Activated T-helper 17 cell treated with anti-CD3 and anti-CD28 coated beads, Interleukin-2, amount 50 U/mL, for 72 hours (primary cell): ENCODE data around the gene ALDH4A1. TPM values are rescaled to one million over a fixed set of nuclear protein-coding genes. Genes with fewer than 3 reads are reported as not detected.
"Not testable (repeated sequence)": the region's sequence is repeated elsewhere in the genome, so short reads cannot be mapped to it uniquely, and the experiment has no call there.

Source experiments
- ATAC-seq: fragments of 150-1000 bp; cut with Tn5 transposase; replicated peaks from 2 replicates; pipeline ENCODE4 v1.10.0; 2021; ENCODE audit warnings: mild to moderate bottlenecking, moderate library complexity
- H3K27ac Mint-ChIP-seq: one replicate; pipeline ENCODE4 v1.8.0; 2022; ENCODE audit warnings: mixed read lengths
- H3K27me3 Mint-ChIP-seq: one replicate; pipeline ENCODE4 v1.8.0; 2022; ENCODE audit warnings: mixed read lengths
- H3K36me3 Mint-ChIP-seq: one replicate; pipeline ENCODE4 v1.8.0; 2022; ENCODE audit warnings: low read depth, mild to moderate bottlenecking, mixed read lengths
- H3K4me1 Mint-ChIP-seq: one replicate; pipeline ENCODE4 v1.8.0; 2022; ENCODE audit warnings: mixed read lengths
- H3K4me3 Mint-ChIP-seq: one replicate; pipeline ENCODE4 v1.8.0; 2022; ENCODE audit warnings: mild to moderate bottlenecking, mixed read lengths
- H3K9me3 Mint-ChIP-seq: one replicate; pipeline ENCODE4 v1.8.0; 2022; ENCODE audit warnings: mixed read lengths
- total RNA-seq, 2 donors: library from RNA; stranded (reverse); gene quantifications; one replicate each; pipeline ENCODE4 v1.2.3, GENCODE V29; 2022

ALDH4A1 gene
- total RNA-seq, 2 donors from 2014 or later = 3.5 to 4.8 TPM

GRCh38 chr1:18874600-18874999 is 27.8 kb downstream of the ALDH4A1 start:
- Mint-ChIP-seq H3K4me3 (no peak overlapping the region), H3K27ac (no peak overlapping the region), H3K36me3 (no peaks in the 10 kb centered on the region), H3K27me3 (no peaks in the 10 kb centered on the region), H3K4me1 (no peaks in the 10 kb centered on the region), H3K9me3 (no peaks in the 10 kb centered on the region)
- ATAC-seq = no peak

GRCh38 chr1:18874036-18874435 is 28.3 kb downstream of the ALDH4A1 start:
- Mint-ChIP-seq H3K27ac (no peak overlapping the region), H3K4me3 (no peak overlapping the region)
- ATAC-seq = no peak

DNA sequence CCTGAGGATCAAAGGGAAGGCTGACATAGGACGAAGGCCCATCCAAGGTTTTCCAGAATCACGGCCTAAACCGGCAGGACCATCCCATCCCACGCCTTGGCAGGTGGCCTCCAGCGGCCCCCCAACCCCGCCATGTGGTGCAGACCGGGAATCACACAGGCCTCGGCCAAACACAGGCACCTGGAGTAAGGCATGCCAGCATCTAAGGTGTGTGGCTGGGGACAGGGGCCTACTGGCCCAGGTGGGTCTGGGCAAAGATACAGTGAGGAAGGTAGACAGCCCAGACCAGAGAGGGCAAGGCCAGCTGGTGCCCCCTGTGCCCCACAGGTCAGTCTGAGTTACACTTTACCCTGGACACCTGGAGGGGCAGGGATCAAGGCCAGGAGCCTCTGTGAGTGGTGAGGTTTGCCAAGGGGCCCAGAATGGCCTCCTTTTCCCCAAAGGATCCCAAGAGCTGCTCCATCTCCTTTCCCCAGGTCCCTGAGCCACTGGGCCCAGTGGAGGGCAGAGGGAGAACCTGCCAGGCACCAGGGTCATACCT is 30.2 kb downstream of the ALDH4A1 start:
- Mint-ChIP-seq H3K27me3 (peaks cover 3% of the 10 kb centered on the region), H3K9me3 (no peaks in the 10 kb centered on the region), H3K36me3 (no peaks in the 10 kb centered on the region), H3K27ac (no peak overlapping the region), H3K4me1 (no peaks in the 10 kb centered on the region), H3K4me3 (no peak overlapping the region)
- ATAC-seq = no peak

More at GRCh38 chr1:18874036-18874435, 28.3 kb downstream of the ALDH4A1 start:
- Mint-ChIP-seq H3K9me3 (no peaks in the 10 kb centered on the region), H3K36me3 (no peaks in the 10 kb centered on the region), H3K4me1 (no peaks in the 10 kb centered on the region), H3K27me3 (no peaks in the 10 kb centered on the region)

GRCh38 chr1:18871401-18872070 is 30.8 kb downstream of the ALDH4A1 start:
- Mint-ChIP-seq H3K27me3 (peaks cover 3% of the 10 kb centered on the region), H3K4me1 (no peaks in the 10 kb centered on the region), H3K27ac (no peak overlapping the region), H3K36me3 (no peaks in the 10 kb centered on the region), H3K9me3 (no peaks in the 10 kb centered on the region), H3K4me3 (no peak overlapping the region)
- ATAC-seq = no peak

GRCh38 chr1:18870957-18871356 is 31.4 kb downstream of the ALDH4A1 start:
- no peaks in the 10 kb centered on the region for H3K9me3 Mint-ChIP-seq
- no peak overlapping the region for H3K27ac Mint-ChIP-seq
- H3K4me1 Mint-ChIP-seq = no peaks in the 10 kb centered on the region
- peaks cover 3% of the 10 kb centered on the region for H3K27me3 Mint-ChIP-seq
- no peaks in the 10 kb centered on the region for H3K36me3 Mint-ChIP-seq
- H3K4me3 Mint-ChIP-seq = no peak overlapping the region
- ATAC-seq = no peak

DNA sequence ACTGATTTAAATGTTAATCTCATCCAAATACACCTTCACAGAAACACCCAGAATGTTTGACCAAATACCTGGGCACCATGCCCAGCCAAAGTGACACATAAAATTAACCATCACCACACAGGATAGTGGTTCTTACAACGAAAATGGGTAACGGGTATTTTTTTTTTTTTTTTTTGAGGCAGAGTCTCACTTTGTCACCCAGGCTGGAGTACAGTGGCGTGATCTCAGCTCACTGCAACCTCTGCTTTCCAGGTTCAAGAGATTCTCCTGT is 31.8 kb downstream of the ALDH4A1 start:
- H3K9me3 Mint-ChIP-seq, H3K27me3 Mint-ChIP-seq: not testable (repeated sequence)

GRCh38 chr1:18869847-18870594 is 32.3 kb downstream of the ALDH4A1 start:
- no peak overlapping the region for H3K4me3 Mint-ChIP-seq
- ATAC-seq = no peak
- no peaks in the 10 kb centered on the region for H3K9me3 Mint-ChIP-seq
- H3K4me1 Mint-ChIP-seq = no peaks in the 10 kb centered on the region
- H3K27ac Mint-ChIP-seq = no peak overlapping the region
- peaks cover 3% of the 10 kb centered on the region for H3K27me3 Mint-ChIP-seq
- no peaks in the 10 kb centered on the region for H3K36me3 Mint-ChIP-seq

More for the DNA sequence above, 31.8 kb downstream of the ALDH4A1 start:
- H3K4me3 Mint-ChIP-seq, H3K4me1 Mint-ChIP-seq, H3K27ac Mint-ChIP-seq, H3K36me3 Mint-ChIP-seq, ATAC-seq: not testable (repeated sequence)

- no peaks in the 10 kb centered on the region for H3K9me3 Mint-ChIP-seq
- H3K4me3 Mint-ChIP-seq = no peak overlapping the region
- no peaks in the 10 kb centered on the region for H3K36me3 Mint-ChIP-seq
- peaks cover 3% of the 10 kb centered on the region for H3K27me3 Mint-ChIP-seq
- H3K4me1 Mint-ChIP-seq = no peaks in the 10 kb centered on the region
- ATAC-seq = no peak
- no peak overlapping the region for H3K27ac Mint-ChIP-seq
Measured at GRCh38 chr1:18868801-18869424, 33.4 kb downstream of the ALDH4A1 start.

DNA sequence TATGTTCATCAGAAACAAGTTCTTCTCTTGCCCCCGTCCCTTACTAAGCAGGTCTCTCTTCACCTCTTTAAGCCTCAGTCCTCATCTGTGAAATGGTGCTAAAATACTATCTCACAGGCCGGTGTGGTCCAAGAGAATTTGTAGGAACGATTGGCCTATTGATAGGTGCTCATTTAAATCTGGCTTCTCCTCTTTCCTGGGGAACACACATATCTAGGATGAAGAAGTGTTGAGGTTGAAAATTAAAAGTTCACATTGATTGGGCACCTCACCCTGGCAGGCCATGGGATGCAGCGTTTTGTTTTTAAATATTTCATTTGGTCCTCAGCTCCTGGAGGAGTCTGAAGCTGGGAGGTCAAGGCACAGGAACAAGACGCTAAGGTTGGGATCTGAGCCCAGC is 34.0 kb downstream of the ALDH4A1 start:
- Mint-ChIP-seq H3K4me3 (no peak overlapping the region), H3K27me3 (peaks cover 3% of the 10 kb centered on the region)
- ATAC-seq = no peak

DNA sequence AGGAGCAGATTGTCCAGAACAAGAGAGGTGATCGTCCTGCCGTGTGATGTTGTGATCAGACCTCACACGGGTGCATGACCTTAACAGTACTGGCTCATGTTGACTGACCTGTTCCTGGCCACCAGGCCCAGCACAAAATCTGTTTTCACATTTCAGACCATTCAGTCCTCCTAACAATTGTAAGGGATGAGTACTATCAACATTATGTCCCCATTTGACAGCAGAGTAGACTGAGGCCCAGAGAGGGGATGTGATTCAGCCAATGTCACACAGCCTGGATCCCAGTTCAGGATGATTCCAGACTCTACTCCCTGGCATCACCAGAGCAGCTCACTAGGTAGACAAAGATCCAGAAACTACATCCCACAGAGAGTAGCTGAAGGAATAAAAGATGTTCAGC is 35.5 kb downstream of the ALDH4A1 start:
- H3K27me3 Mint-ChIP-seq = peaks cover 3% of the 10 kb centered on the region
- H3K36me3 Mint-ChIP-seq = no peaks in the 10 kb centered on the region
- H3K4me3 Mint-ChIP-seq = no peak overlapping the region
- no peak overlapping the region for H3K27ac Mint-ChIP-seq
- no peaks in the 10 kb centered on the region for H3K4me1 Mint-ChIP-seq
- no peak for ATAC-seq
- H3K9me3 Mint-ChIP-seq = no peaks in the 10 kb centered on the region

More for the DNA sequence above, 34.0 kb downstream of the ALDH4A1 start:
- no peaks in the 10 kb centered on the region for H3K36me3 Mint-ChIP-seq
- no peaks in the 10 kb centered on the region for H3K4me1 Mint-ChIP-seq
- no peaks in the 10 kb centered on the region for H3K9me3 Mint-ChIP-seq
- H3K27ac Mint-ChIP-seq = no peak overlapping the region

GRCh38 chr1:18866314-18866713 is 36.0 kb downstream of the ALDH4A1 start:
- no peak for ATAC-seq
- H3K9me3 Mint-ChIP-seq = no peaks in the 10 kb centered on the region
- H3K36me3 Mint-ChIP-seq = no peaks in the 10 kb centered on the region
- peaks cover 3% of the 10 kb centered on the region for H3K27me3 Mint-ChIP-seq
- H3K4me3 Mint-ChIP-seq = no peak overlapping the region
- H3K27ac Mint-ChIP-seq = no peak overlapping the region
- H3K4me1 Mint-ChIP-seq = no peaks in the 10 kb centered on the region

GRCh38 chr1:18865176-18865575 is 37.2 kb downstream of the ALDH4A1 start:
- H3K9me3 Mint-ChIP-seq = no peaks in the 10 kb centered on the region
- H3K4me1 Mint-ChIP-seq = no peaks in the 10 kb centered on the region
- ATAC-seq = no peak
- H3K4me3 Mint-ChIP-seq = no peak overlapping the region
- H3K36me3 Mint-ChIP-seq = no peaks in the 10 kb centered on the region
- H3K27me3 Mint-ChIP-seq = peaks cover 3% of the 10 kb centered on the region
- H3K27ac Mint-ChIP-seq = no peak overlapping the region

DNA sequence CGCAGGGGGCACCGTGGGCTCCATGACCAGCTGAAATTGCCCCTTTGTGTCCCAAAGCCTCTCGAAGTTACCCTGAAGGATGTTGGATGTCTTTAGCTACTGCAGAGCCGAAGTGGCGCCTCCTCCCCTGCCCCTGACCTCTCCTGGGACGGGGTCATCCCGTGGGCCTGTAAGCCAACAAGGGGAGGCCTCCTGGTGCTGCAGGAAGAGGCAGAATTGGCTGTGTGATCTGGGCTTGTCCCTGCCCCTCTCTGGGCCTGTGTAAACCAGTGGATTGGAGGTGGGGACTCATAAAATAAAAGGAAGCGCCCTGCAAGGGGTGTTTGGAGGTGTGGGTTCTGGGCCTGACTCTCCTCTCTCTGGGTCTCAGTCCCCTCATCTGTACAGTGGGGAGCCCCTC is 40.8 kb downstream of the ALDH4A1 start:
- no peak overlapping the region for H3K4me3 Mint-ChIP-seq
- no peaks in the 10 kb centered on the region for H3K36me3 Mint-ChIP-seq
- H3K4me1 Mint-ChIP-seq = no peaks in the 10 kb centered on the region
- H3K27me3 Mint-ChIP-seq = no peaks in the 10 kb centered on the region
- H3K27ac Mint-ChIP-seq = no peak overlapping the region
- no peaks in the 10 kb centered on the region for H3K9me3 Mint-ChIP-seq
- ATAC-seq = no peak

DNA sequence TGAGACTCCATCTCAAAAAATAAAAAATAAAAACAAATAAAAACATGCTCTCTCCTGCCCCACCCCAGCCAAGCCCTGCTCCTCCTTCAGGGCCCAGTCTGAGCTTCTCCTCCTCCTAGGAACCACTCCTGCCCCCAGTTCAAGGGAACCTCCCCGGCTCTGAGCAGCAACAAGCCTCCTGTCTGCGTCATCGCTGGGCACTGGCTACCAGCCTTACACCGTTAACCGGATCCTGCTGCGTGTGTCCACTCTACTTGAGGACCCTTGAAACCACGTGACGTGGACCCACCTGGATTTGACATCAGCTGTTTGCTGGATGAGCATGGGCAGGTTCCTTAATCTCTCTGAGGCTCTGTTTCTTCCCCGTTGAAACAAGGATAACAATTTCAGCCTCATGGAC is 41.3 kb downstream of the ALDH4A1 start:
- ATAC-seq = no peak
- Mint-ChIP-seq H3K9me3 (no peaks in the 10 kb centered on the region), H3K4me1 (peaks cover under 1% of the 10 kb centered on the region), H3K27me3 (peaks cover 2% of the 10 kb centered on the region), H3K36me3 (no peaks in the 10 kb centered on the region), H3K27ac (no peak overlapping the region), H3K4me3 (no peak overlapping the region)

GRCh38 chr1:18859560-18859959 is 42.8 kb downstream of the ALDH4A1 start, which contains the start of gene TAS1R2:
Gene TAS1R2 (minus strand): TSS chr1:18859660. CDS start chr1:18859660, 0 bp downstream.
- Mint-ChIP-seq H3K36me3 (no peaks in the 10 kb centered on the region), H3K4me1 (peaks cover 5% of the 10 kb centered on the region), H3K27me3 (peaks cover 10% of the 10 kb centered on the region), H3K9me3 (no peaks in the 10 kb centered on the region), H3K27ac (no peak within 1 kb of the TSS), H3K4me3 (no peak within 1 kb of the TSS)
- no peak for ATAC-seq
